Transverse colon (tissue), 4 donors: Measurements from ENCODE around the gene FOXP4. TPM values are rescaled to one million over a fixed set of nuclear protein-coding genes. Genes with fewer than 3 reads are reported as not detected.

Experiments used
- DNase-seq: peaks from one replicate; pipeline ENCODE4 v3.0.0-alpha.2; 2019
- H3K27ac ChIP-seq, 4 donors: fragments of 200-600 bp; sonication (generic); 2 replicates each; pipeline ENCODE4 v1.5.1; 2016 to 2018; ENCODE audit warnings: inconsistent platforms in 4 of 4
- H3K27me3 ChIP-seq: fragments of 200-600 bp; sonication (generic); 2 replicates; pipeline ENCODE4 v1.5.1; 2017; ENCODE audit warnings: inconsistent platforms
- H3K36me3 ChIP-seq, 4 donors: fragments of 200-600 bp; sonication (generic); 2 replicates each; pipeline ENCODE4 v1.5.1; 2017 to 2019; ENCODE audit warnings: inconsistent platforms in 4 of 4
- H3K4me1 ChIP-seq, 4 donors: fragments of 200-600 bp; sonication (generic); 2 replicates each; pipeline ENCODE4 v1.5.1; 2017 to 2020; ENCODE audit warnings: inconsistent platforms in 4 of 4
- H3K4me3 ChIP-seq, 4 donors: fragments of 200-600 bp; sonication (generic); 1 replicate in 1 of 4; 2 replicates in 3 of 4; pipeline versions ENCODE4 v1.5.1 to v1.6.1; 2017 to 2019; ENCODE audit warnings: inconsistent platforms in 4 of 4
- H3K9me3 ChIP-seq, 2 donors: fragments of 200-600 bp; sonication (generic); 2 replicates each; pipeline ENCODE4 v1.5.1; 2017 to 2019; ENCODE audit warnings: inconsistent platforms in 2 of 2
- CTCF ChIP-seq, 5 experiments: fragments of 200-600 bp in 3 of 5; fragments of 450-650 bp in 2 of 5; sonication (generic) in 3 of 5; IDR thresholded peaks; 1 replicate in 2 of 5; 2 replicates in 3 of 5; pipeline ENCODE4 v1.5.1; 2016 to 2017; ENCODE audit warnings: antibody characterized with exemption in 5 of 5, inconsistent platforms in 3 of 5, mild to moderate bottlenecking in 2 of 5, moderate library complexity in 1 of 5
- EP300 ChIP-seq: sonication (generic); formaldehyde crosslinking; IDR thresholded peaks from one replicate; pipeline ENCODE4 v1.6.1; 2017; ENCODE audit warnings: antibody characterized with exemption, low read depth
- POLR2A ChIP-seq: fragments of 450-650 bp; IDR thresholded peaks from one replicate; pipeline ENCODE4 v1.6.1; 2016; ENCODE audit warnings: antibody characterized with exemption, mild to moderate bottlenecking, moderate library complexity
- POLR2AphosphoS5 ChIP-seq, 3 donors: sonication (generic); formaldehyde crosslinking; IDR thresholded peaks; one replicate each; pipeline ENCODE4 v1.6.1; 2016; ENCODE audit warnings: antibody characterized with exemption in 3 of 3
- WGBS, 2 donors: methylation state at CpG; one replicate each; pipeline ENCODE4 v1.1.5; 2018; ENCODE audit warnings: low coverage in 1 of 2; 5-methylcytosine and 5-hydroxymethylcytosine counted together
- in situ Hi-C, 4 donors: fragments of 200-750 bp; cut with MboI; loops; one replicate each; pipeline versions ENCODE4 v1.15.0 to v1.15.1; 2017; ENCODE audit warnings: low sequenced_read_pairs in 3 of 4, low pct_ligation_motif_present in 1 of 4, low pct_unique_long_range_greater_than_20kb in 1 of 4
- intact Hi-C: fragments of 100-400 bp; cut with DNase I; formaldehyde crosslinking; loops from one replicate; pipeline ENCODE4 v1.15.1; 2023; ENCODE audit warnings: low total_unique reads
- total RNA-seq, 4 donors: library from RNA; depleted of rRNA; stranded (reverse); fragments of >200 nt; gene quantifications; one replicate each; pipeline ENCODE4 v1.1.0, GENCODE V29; 2016

Gene FOXP4
- total RNA-seq, 4 donors from 2014 or later = 13.8 to 45.6 (median 17.2) TPM

DNA sequence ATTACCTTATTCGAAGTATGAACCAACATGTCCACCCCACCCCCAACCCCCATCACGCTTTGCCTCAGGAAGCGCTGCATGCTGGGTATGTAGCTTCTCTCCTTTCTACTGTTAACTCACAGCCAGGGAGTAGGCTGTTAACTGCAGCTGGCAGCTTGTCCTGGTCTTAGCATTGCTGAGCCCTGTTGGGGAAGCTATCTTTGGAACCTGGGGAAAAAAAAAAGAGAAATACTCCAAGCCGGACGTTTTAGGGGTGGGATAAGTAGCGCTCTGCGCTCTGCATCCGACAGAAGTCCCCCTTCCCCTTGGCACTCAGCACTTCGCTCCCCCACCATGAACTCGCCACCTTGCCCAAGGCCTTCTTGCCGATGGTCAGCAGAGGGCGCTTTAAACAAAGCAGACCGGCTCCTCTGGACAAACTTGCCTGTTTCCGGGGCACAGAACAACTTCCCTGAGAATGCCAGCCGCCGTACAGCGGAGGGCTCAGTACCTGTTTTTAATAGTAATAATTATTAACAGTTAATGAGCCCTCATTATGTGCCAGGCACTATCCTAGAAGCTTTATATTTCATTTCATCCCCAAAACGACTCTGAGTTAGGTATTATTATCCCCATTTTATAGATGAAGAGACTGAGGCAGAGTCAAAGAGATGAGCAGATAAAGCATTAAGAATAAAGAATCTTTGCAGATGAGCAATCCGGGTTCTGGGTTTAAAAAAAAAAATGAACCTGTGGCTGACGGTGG, 56.9 kb downstream of the FOXP4 start:
- H3K9me3 ChIP-seq = no peaks in the 10 kb centered on the region
- peak overlapping the region in 3 of 4 donors; percentile 49 to 75 (median 60) for H3K27ac ChIP-seq
- intact Hi-C loops = loop anchor here (1.0 to 5.0 kb wide), 2 partner anchors 80 to 236 kb away; no protein-coding TSS in a partner anchor
- TF ChIP-seq CTCF (IDR thresholded peaks at IDR 0.05) (peak; percentile 86 to 92 (median 88)), EP300 (no peak), POLR2A (no peak), POLR2AphosphoS5 (IDR thresholded peaks at IDR 0.05) (no peak)
- WGBS, 2 donors = 4 to 5% methylated on average over 17 to 20 of the region's 20 CpGs
- no peaks in the 10 kb centered on the region for H3K27me3 ChIP-seq
- peak; percentile 84 for DNase-seq
- in situ Hi-C loops = loop anchor here in 2 of 4 donors (5.0 to 10.0 kb wide), 2 partner anchors 82 to 84 kb away; no protein-coding TSS in a partner anchor
- H3K4me3 ChIP-seq = peak overlapping the region in 1 of 4 donors; percentile 25
- no peaks in the 10 kb centered on the region for H3K36me3 ChIP-seq
- H3K4me1 ChIP-seq = peaks cover 16 to 20% (median 18%) of the 10 kb centered on the region in 4 donors

DNA sequence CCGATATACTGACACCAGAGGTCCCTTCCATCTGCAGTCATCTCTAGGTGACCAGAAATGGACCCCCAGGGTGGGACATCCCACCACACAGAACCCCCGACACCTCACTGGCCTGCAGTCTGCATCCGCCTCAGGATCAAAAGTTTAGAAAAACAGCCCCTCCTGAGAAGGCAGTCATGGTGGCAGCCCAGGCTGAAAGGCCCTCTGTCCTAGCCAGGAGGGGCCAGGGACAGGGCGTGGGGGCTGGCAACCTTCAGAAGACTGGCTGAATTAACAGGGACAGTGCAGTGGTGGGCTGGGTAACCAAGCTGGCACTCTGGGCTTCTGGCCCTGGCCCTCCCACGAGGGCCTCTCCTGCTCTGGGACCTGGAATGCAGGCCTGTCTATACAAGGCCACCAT, 57.8 kb downstream of the FOXP4 start:
- Histone ChIP-seq H3K9me3 (no peaks in the 10 kb centered on the region), H3K4me1 (peaks cover 16 to 20% (median 18%) of the 10 kb centered on the region in 4 donors), H3K4me3 (no peak overlapping the region), H3K27me3 (no peaks in the 10 kb centered on the region), H3K27ac (no peak overlapping the region), H3K36me3 (no peaks in the 10 kb centered on the region)
- no peak for DNase-seq
- TF ChIP-seq POLR2A (no peak), CTCF (IDR thresholded peaks at IDR 0.05) (no peak), POLR2AphosphoS5 (IDR thresholded peaks at IDR 0.05) (no peak), EP300 (no peak)
- in situ Hi-C loops (loop anchor here in 2 of 4 donors (5.0 to 10.0 kb wide), 2 partner anchors 81 to 83 kb away; no protein-coding TSS in a partner anchor), intact Hi-C loops (loop anchor here (5.0 kb wide), 1 partner anchor 237 kb away; no protein-coding TSS in a partner anchor)
- WGBS, 2 donors = 80% methylated on average over 5 of the region's 5 CpGs; no CpG with 5 or more reads in 1 of the 2 donors

- Histone ChIP-seq H3K27me3 (no peaks in the 10 kb centered on the region), H3K9me3 (no peaks in the 10 kb centered on the region), H3K4me1 (peaks cover 16 to 20% (median 18%) of the 10 kb centered on the region in 4 donors), H3K36me3 (no peaks in the 10 kb centered on the region), H3K27ac (no peak overlapping the region), H3K4me3 (no peak overlapping the region)
- in situ Hi-C loops = loop anchor here in 1 of 4 donors (10.0 kb wide), 1 partner anchor 79 kb away; no protein-coding TSS in a partner anchor
- intact Hi-C loops = no loop called here
- WGBS, 2 donors = 70% methylated on average over 3 of the region's 3 CpGs; no CpG with 5 or more reads in 1 of the 2 donors
- TF ChIP-seq POLR2A (no peak), CTCF (IDR thresholded peaks at IDR 0.05) (no peak), POLR2AphosphoS5 (IDR thresholded peaks at IDR 0.05) (no peak), EP300 (no peak)
- DNase-seq = no peak
Observed at GRCh38 chr6:41605649-41606048, 59.5 kb downstream of the FOXP4 start.

GRCh38 chr6:41607036-41607435, 60.9 kb downstream of the FOXP4 start:
- DNase-seq = no peak
- H3K4me1 ChIP-seq = peaks cover 12 to 15% (median 14%) of the 10 kb centered on the region in 4 donors
- TF ChIP-seq CTCF (IDR thresholded peaks at IDR 0.05) = no peak
- no peak for TF ChIP-seq POLR2AphosphoS5 (IDR thresholded peaks at IDR 0.05)
- TF ChIP-seq EP300 = no peak
- no peak for TF ChIP-seq POLR2A
- WGBS, 2 donors = 94 to 100% methylated on average over 1 to 5 of the region's 5 CpGs
- H3K4me3 ChIP-seq = no peak overlapping the region
- no peaks in the 10 kb centered on the region for H3K27me3 ChIP-seq
- H3K27ac ChIP-seq = no peak overlapping the region
- H3K36me3 ChIP-seq = no peaks in the 10 kb centered on the region
- H3K9me3 ChIP-seq = no peaks in the 10 kb centered on the region
- intact Hi-C loops = no loop called here
- in situ Hi-C loops = loop anchor here in 1 of 4 donors (10.0 kb wide), 1 partner anchor 78 kb away; no protein-coding TSS in a partner anchor
